HG03354 (cell line): Measurements from ENCODE around the gene ANO10.
"Not testable (repeated sequence)": the region's sequence is repeated elsewhere in the genome, so short reads cannot be mapped to it uniquely, and the experiment has no call there.

Experiments
- ATAC-seq: cut with Tn5 transposase; IDR thresholded peaks from one replicate; pipeline ENCODE4 v1.9.1; 2021; ENCODE audit warnings: mild to moderate bottlenecking; ENCODE audit not compliant: unreplicated experiment, poor library complexity, severe bottlenecking

The ANO10 gene

GRCh38 chr3:43490640-43491185, 131.1 kb downstream of the ANO10 start:
- ATAC-seq = no peak

GRCh38 chr3:43489930-43490329, 131.9 kb downstream of the ANO10 start:
- no peak for ATAC-seq

- ATAC-seq = no peak
Measured at GRCh38 chr3:43485931-43486330, 135.9 kb downstream of the ANO10 start.

- ATAC-seq = no peak
Measured at GRCh38 chr3:43484926-43485488, 136.8 kb downstream of the ANO10 start.

- no peak for ATAC-seq
Measured at GRCh38 chr3:43481375-43481774, 140.4 kb downstream of the ANO10 start.

- not testable (repeated sequence) for ATAC-seq
Measured at GRCh38 chr3:43478839-43479238, 143.0 kb downstream of the ANO10 start.

- ATAC-seq = no peak
Measured at GRCh38 chr3:43478118-43478785, 143.6 kb downstream of the ANO10 start.

GRCh38 chr3:43477600-43477999, 144.2 kb downstream of the ANO10 start:
- ATAC-seq = no peak

- ATAC-seq = no peak
Measured at GRCh38 chr3:43473737-43474136, 148.1 kb downstream of the ANO10 start.

- no peak for ATAC-seq
Measured at GRCh38 chr3:43473244-43473643, 148.6 kb downstream of the ANO10 start.

GRCh38 chr3:43468133-43468532, 153.7 kb downstream of the ANO10 start:
- no peak for ATAC-seq

GRCh38 chr3:43465109-43465508, 156.7 kb downstream of the ANO10 start:
- no peak for ATAC-seq

- not testable (repeated sequence) for ATAC-seq
Measured at GRCh38 chr3:43462566-43462965, 159.2 kb downstream of the ANO10 start.

GRCh38 chr3:43461345-43461744, 160.5 kb downstream of the ANO10 start:
- ATAC-seq = no peak

GRCh38 chr3:43457038-43457437, 164.8 kb downstream of the ANO10 start:
- not testable (repeated sequence) for ATAC-seq

GRCh38 chr3:43455233-43455632, 166.6 kb downstream of the ANO10 start:
- ATAC-seq = no peak

- ATAC-seq = no peak
Measured at GRCh38 chr3:43453981-43454380, 167.8 kb downstream of the ANO10 start.

GRCh38 chr3:43451670-43452254, 170.0 kb downstream of the ANO10 start:
- no peak for ATAC-seq

GRCh38 chr3:43448098-43448497, 173.7 kb downstream of the ANO10 start:
- no peak for ATAC-seq

- ATAC-seq = no peak
Measured at GRCh38 chr3:43445820-43446219, 176.0 kb downstream of the ANO10 start.

- ATAC-seq = no peak
Measured at GRCh38 chr3:43442872-43443395, 178.9 kb downstream of the ANO10 start.
